WTC11 (cell line): ENCODE results near the gene CTNNA2.

ENCODE experiments used
- ATF1 ChIP-seq: sonication (generic); formaldehyde crosslinking; IDR thresholded peaks from 2 replicates; pipeline ENCODE4 v1.8.1; 2023; ENCODE audit warnings: mild to moderate bottlenecking, moderate library complexity, missing genetic modification reagents
- ATF3 ChIP-seq: sonication (generic); formaldehyde crosslinking; conservative IDR thresholded peaks from 2 replicates; pipeline ENCODE4 v1.8.1; 2022; ENCODE audit warnings: mild to moderate bottlenecking, missing genetic modification reagents
- ESRRA ChIP-seq: sonication (generic); formaldehyde crosslinking; IDR thresholded peaks from 2 replicates; pipeline ENCODE4 v1.8.1; 2022; ENCODE audit warnings: mild to moderate bottlenecking, missing genetic modification reagents, borderline replicate concordance
- RELA ChIP-seq: sonication (generic); formaldehyde crosslinking; IDR thresholded peaks from 2 replicates; pipeline ENCODE4 v1.8.1; 2022; ENCODE audit warnings: missing genetic modification reagents, mild to moderate bottlenecking, borderline replicate concordance
- TF ChIP-seq, protein P1 (sequence below): fragments of 200-600 bp; IDR thresholded peaks from 2 replicates; pipeline ENCODE4 v1.8.0; 2022; ENCODE audit warnings: antibody characterized with exemption

DNA sequence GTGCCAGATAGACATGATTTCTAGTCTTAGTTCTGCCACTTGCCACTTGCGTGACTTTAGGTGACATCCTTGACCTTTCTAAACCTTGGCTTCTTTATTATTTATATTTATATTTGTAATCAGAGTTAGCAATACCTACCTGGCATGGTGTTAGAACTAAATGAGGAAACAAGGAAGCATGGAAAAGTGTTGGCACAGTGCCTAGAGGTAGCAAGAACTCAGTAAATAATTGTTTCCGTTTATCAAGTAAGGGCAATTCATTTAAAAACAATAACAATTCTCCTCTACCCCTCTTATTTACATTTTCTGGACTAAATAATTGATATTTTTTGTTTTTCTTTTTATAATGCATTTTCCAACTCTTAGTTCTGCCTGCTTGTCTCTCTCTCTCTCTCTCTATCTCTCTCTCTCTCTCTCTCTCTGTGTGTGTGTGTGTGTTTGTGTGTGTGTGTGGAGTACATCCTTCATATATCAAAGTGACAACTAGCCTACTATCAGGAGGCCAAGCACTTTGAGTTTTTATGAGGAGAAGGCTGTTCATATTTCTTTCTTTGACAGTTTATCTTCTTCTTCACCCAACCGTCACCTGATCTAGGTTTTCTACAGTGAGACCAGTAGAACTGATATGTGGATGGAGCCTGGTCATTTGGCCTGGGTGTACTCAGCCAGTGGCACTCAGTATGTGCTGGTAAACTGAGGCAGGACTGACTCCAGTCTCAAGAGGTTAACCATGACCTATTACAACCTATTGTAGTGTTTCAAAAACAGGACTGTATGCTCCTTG, 657.2 kb downstream of the CTNNA2 start:
- TF ChIP-seq, protein P1, sequence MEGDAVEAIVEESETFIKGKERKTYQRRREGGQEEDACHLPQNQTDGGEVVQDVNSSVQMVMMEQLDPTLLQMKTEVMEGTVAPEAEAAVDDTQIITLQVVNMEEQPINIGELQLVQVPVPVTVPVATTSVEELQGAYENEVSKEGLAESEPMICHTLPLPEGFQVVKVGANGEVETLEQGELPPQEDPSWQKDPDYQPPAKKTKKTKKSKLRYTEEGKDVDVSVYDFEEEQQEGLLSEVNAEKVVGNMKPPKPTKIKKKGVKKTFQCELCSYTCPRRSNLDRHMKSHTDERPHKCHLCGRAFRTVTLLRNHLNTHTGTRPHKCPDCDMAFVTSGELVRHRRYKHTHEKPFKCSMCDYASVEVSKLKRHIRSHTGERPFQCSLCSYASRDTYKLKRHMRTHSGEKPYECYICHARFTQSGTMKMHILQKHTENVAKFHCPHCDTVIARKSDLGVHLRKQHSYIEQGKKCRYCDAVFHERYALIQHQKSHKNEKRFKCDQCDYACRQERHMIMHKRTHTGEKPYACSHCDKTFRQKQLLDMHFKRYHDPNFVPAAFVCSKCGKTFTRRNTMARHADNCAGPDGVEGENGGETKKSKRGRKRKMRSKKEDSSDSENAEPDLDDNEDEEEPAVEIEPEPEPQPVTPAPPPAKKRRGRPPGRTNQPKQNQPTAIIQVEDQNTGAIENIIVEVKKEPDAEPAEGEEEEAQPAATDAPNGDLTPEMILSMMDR, result no peak
- TF ChIP-seq ATF3 (CRISPR knock-in tag) (no peak), ATF1 (CRISPR knock-in tag) (no peak), RELA (CRISPR knock-in tag) (no peak), ESRRA (CRISPR knock-in tag) (no peak)
